BLaER1 treated with 17β-estradiol and CSF1 and Interleukin-3, amounts not matched to agents 10 nM and 100 nM (cell line): Measurements from ENCODE around the gene OR56A3.
"Not testable (repeated sequence)": the region's sequence is repeated elsewhere in the genome, so short reads cannot be mapped to it uniquely, and the experiment has no call there.

Experiments
- H3K27ac ChIP-seq, 11 experiments: shearing (Covaris generic); formaldehyde crosslinking; 2 replicates each; pipeline ENCODE4 v1.8.1; 2022
- H3K27me3 ChIP-seq, 11 experiments: shearing (Covaris generic); formaldehyde crosslinking; 2 replicates each; pipeline ENCODE4 v1.8.1; 2022
- H3K36me3 ChIP-seq, 11 experiments: shearing (Covaris generic); formaldehyde crosslinking; 2 replicates each; pipeline ENCODE4 v1.8.1; 2022
- H3K4me1 ChIP-seq, 10 experiments: shearing (Covaris generic); formaldehyde crosslinking; 2 replicates each; pipeline ENCODE4 v1.8.1; 2022
- H3K4me2 ChIP-seq, 11 experiments: shearing (Covaris generic); formaldehyde crosslinking; 2 replicates each; pipeline ENCODE4 v1.8.1; 2022
- H3K4me3 ChIP-seq, 10 experiments: shearing (Covaris generic); formaldehyde crosslinking; 2 replicates each; pipeline ENCODE4 v1.8.1; 2022
- H3K9ac ChIP-seq, 11 experiments: shearing (Covaris generic); formaldehyde crosslinking; 2 replicates each; pipeline ENCODE4 v1.8.1; 2022
- H3K9me3 ChIP-seq, 11 experiments: shearing (Covaris generic); formaldehyde crosslinking; replicated peaks in 1 of 11; 2 replicates each; pipeline ENCODE4 v1.8.1; 2022
- H4K20me1 ChIP-seq, 11 experiments: shearing (Covaris generic); formaldehyde crosslinking; 2 replicates each; pipeline ENCODE4 v1.8.1; 2022
- Cebpa-rat ChIP-seq, 11 experiments: shearing (Covaris generic); IDR thresholded peaks; 2 replicates each; pipeline ENCODE4 v1.8.1; 2022

Gene OR56A3

GRCh38 chr11:5929571-5930368 is 12.3 kb upstream of the OR56A3 start:
- H3K27ac ChIP-seq = no peak overlapping the region
- no peak overlapping the region for H3K9ac ChIP-seq
- no peak for TF ChIP-seq Cebpa-rat (IDR thresholded peaks at IDR 0.05)
- H3K4me1 ChIP-seq = no peaks in the 10 kb centered on the region
- H3K36me3 ChIP-seq = no peaks in the 10 kb centered on the region
- no peak overlapping the region for H3K4me2 ChIP-seq
- H3K4me3 ChIP-seq = no peak overlapping the region
- no peaks in the 10 kb centered on the region for H4K20me1 ChIP-seq
- H3K27me3 ChIP-seq = no peaks in the 10 kb centered on the region
- peaks cover 4 to 58% (median 40%) of the 10 kb centered on the region in 11 experiments; a peak in 18 of 22 replicates for H3K9me3 ChIP-seq

- Histone ChIP-seq H3K9ac (no peak overlapping the region), H3K4me1 (no peaks in the 10 kb centered on the region), H4K20me1 (no peaks in the 10 kb centered on the region), H3K27ac (no peak overlapping the region), H3K27me3 (no peaks in the 10 kb centered on the region), H3K4me3 (no peak overlapping the region), H3K9me3 (peaks cover 4 to 62% (median 44%) of the 10 kb centered on the region in 11 experiments; a peak in 18 of 22 replicates), H3K4me2 (no peak overlapping the region), H3K36me3 (no peaks in the 10 kb centered on the region)
- no peak for TF ChIP-seq Cebpa-rat (IDR thresholded peaks at IDR 0.05)
Observed at GRCh38 chr11:5930614-5931013, 11.4 kb upstream of the OR56A3 start.

- no peaks in the 10 kb centered on the region for H4K20me1 ChIP-seq
Observed at GRCh38 chr11:5931061-5931460, 11.0 kb upstream of the OR56A3 start.

GRCh38 chr11:5932671-5933070 is 9.4 kb upstream of the OR56A3 start:
- Histone ChIP-seq H3K9ac (no peak overlapping the region), H3K4me2 (no peak overlapping the region), H4K20me1 (no peaks in the 10 kb centered on the region), H3K4me3 (no peak overlapping the region), H3K9me3 (peaks cover 22 to 83% (median 64%) of the 10 kb centered on the region in 11 experiments; a peak in 21 of 22 replicates), H3K27ac (no peak overlapping the region), H3K4me1 (no peaks in the 10 kb centered on the region), H3K27me3 (no peaks in the 10 kb centered on the region), H3K36me3 (no peaks in the 10 kb centered on the region)
- TF ChIP-seq Cebpa-rat (IDR thresholded peaks at IDR 0.05) = no peak

More at GRCh38 chr11:5931061-5931460, 11.0 kb upstream of the OR56A3 start:
- Histone ChIP-seq H3K4me3 (no peak overlapping the region), H3K9me3 (peaks cover 5 to 67% (median 48%) of the 10 kb centered on the region in 11 experiments; a peak in 18 of 22 replicates), H3K27me3 (no peaks in the 10 kb centered on the region), H3K27ac (no peak overlapping the region), H3K9ac (no peak overlapping the region), H3K4me2 (no peak overlapping the region), H3K36me3 (no peaks in the 10 kb centered on the region), H3K4me1 (no peaks in the 10 kb centered on the region)
- no peak for TF ChIP-seq Cebpa-rat (IDR thresholded peaks at IDR 0.05)

GRCh38 chr11:5933116-5933515 is 8.9 kb upstream of the OR56A3 start:
- Histone ChIP-seq H3K36me3 (no peaks in the 10 kb centered on the region), H3K27ac (no peak overlapping the region), H4K20me1 (no peaks in the 10 kb centered on the region), H3K27me3 (no peaks in the 10 kb centered on the region), H3K9ac (no peak overlapping the region), H3K9me3 (peaks cover 26 to 85% (median 67%) of the 10 kb centered on the region in 11 experiments; a peak in 21 of 22 replicates), H3K4me3 (no peak overlapping the region), H3K4me2 (no peak overlapping the region), H3K4me1 (no peaks in the 10 kb centered on the region)
- no peak for TF ChIP-seq Cebpa-rat (IDR thresholded peaks at IDR 0.05)

- Histone ChIP-seq H3K36me3 (no peaks in the 10 kb centered on the region), H3K4me3 (no peak overlapping the region), H3K27me3 (no peaks in the 10 kb centered on the region), H3K4me1 (no peaks in the 10 kb centered on the region), H3K27ac (no peak overlapping the region), H3K4me2 (no peak overlapping the region), H3K9ac (no peak overlapping the region), H4K20me1 (no peaks in the 10 kb centered on the region), H3K9me3 (peaks cover 15 to 46% (median 32%) of the 10 kb centered on the region in 11 experiments; a peak in 19 of 22 replicates)
- no peak for TF ChIP-seq Cebpa-rat (IDR thresholded peaks at IDR 0.05)
Observed at GRCh38 chr11:5937868-5938602, 4.0 kb upstream of the OR56A3 start.

GRCh38 chr11:5938603-5938965 is 3.5 kb upstream of the OR56A3 start:
- Histone ChIP-seq H3K36me3 (no peaks in the 10 kb centered on the region), H3K27ac (no peak overlapping the region), H3K4me1 (no peaks in the 10 kb centered on the region), H4K20me1 (no peaks in the 10 kb centered on the region), H3K27me3 (no peaks in the 10 kb centered on the region), H3K4me2 (no peak overlapping the region), H3K9me3 (peaks cover 11 to 40% (median 29%) of the 10 kb centered on the region in 11 experiments; a peak in 19 of 22 replicates), H3K4me3 (no peak overlapping the region), H3K9ac (no peak overlapping the region)
- TF ChIP-seq Cebpa-rat (IDR thresholded peaks at IDR 0.05) = no peak

- Histone ChIP-seq H3K4me1 (no peaks in the 10 kb centered on the region), H3K4me3 (no peak overlapping the region), H3K27me3 (no peaks in the 10 kb centered on the region), H3K27ac (no peak overlapping the region), H3K36me3 (no peaks in the 10 kb centered on the region), H3K9ac (no peak overlapping the region), H3K9me3 (peaks cover 10 to 33% (median 26%) of the 10 kb centered on the region in 11 experiments; a peak in 19 of 22 replicates), H3K4me2 (no peak overlapping the region), H4K20me1 (no peaks in the 10 kb centered on the region)
- no peak for TF ChIP-seq Cebpa-rat (IDR thresholded peaks at IDR 0.05)
Observed at GRCh38 chr11:5940748-5941147, 1.3 kb upstream of the OR56A3 start.

- H3K4me1 ChIP-seq = no peaks in the 10 kb centered on the region
- no peak overlapping the region for H3K27ac ChIP-seq
- no peak overlapping the region for H3K4me2 ChIP-seq
- no peaks in the 10 kb centered on the region for H4K20me1 ChIP-seq
- peaks cover 9 to 18% (median 11%) of the 10 kb centered on the region in 11 experiments for H3K9me3 ChIP-seq
- H3K9ac ChIP-seq = no peak overlapping the region
- H3K27me3 ChIP-seq = no peaks in the 10 kb centered on the region
- no peak overlapping the region for H3K4me3 ChIP-seq
- no peak for TF ChIP-seq Cebpa-rat (IDR thresholded peaks at IDR 0.05)
- H3K36me3 ChIP-seq = no peaks in the 10 kb centered on the region
Observed at GRCh38 chr11:5955586-5955985, 13.5 kb downstream of the OR56A3 start.

GRCh38 chr11:5960704-5961320 is 18.8 kb downstream of the OR56A3 start:
- not testable (repeated sequence) for H3K27ac ChIP-seq, H4K20me1 ChIP-seq, H3K4me3 ChIP-seq, H3K4me1 ChIP-seq, H3K4me2 ChIP-seq, H3K36me3 ChIP-seq, H3K9ac ChIP-seq, H3K27me3 ChIP-seq
- H3K9me3 ChIP-seq = peaks cover 36 to 54% (median 44%) of the 10 kb centered on the region in 11 experiments
